Keratinocyte (primary cell): Measurements from ENCODE around the gene GPR137B. TPM values are rescaled to one million over a fixed set of nuclear protein-coding genes. Genes with fewer than 3 reads are reported as not detected.
"Not testable (repeated sequence)": the region's sequence is repeated elsewhere in the genome, so short reads cannot be mapped to it uniquely, and the experiment has no call there.

ENCODE experiments used
- DNase-seq: peaks from one replicate; pipeline ENCODE4 v3.0.0-alpha.2; 2011; ENCODE audit warnings: low read depth, missing footprints, low spot score
- FAIRE-seq: peaks from 2 replicates; lab custom pipeline; 2011; peaks lifted over from hg19 to GRCh38; lab: Jason Lieb, UNC
- H2AFZ ChIP-seq: 2 replicates; pipeline ENCODE4 v1.6.0; 2012; ENCODE audit warnings: low read length, control low read depth, inconsistent platforms; ENCODE audit not compliant: control insufficient read depth
- H3K27ac ChIP-seq: 2 replicates; pipeline ENCODE4 v1.5.1; 2011; ENCODE audit warnings: low read length; ENCODE audit not compliant: control insufficient read depth, insufficient read depth
- H3K27me3 ChIP-seq: 3 replicates; pipeline ENCODE4 v1.6.0; 2011; ENCODE audit warnings: low read length; ENCODE audit not compliant: control insufficient read depth, insufficient read depth; ENCODE audit errors: extremely low read depth
- H3K36me3 ChIP-seq, 2 experiments: 2 replicates in 1 of 2; 3 replicates in 1 of 2; pipeline ENCODE4 v1.5.1; 2011; ENCODE audit warnings: low read length in 2 of 2, mild to moderate bottlenecking in 1 of 2; ENCODE audit not compliant: control insufficient read depth in 2 of 2, insufficient read depth in 2 of 2; ENCODE audit errors: extremely low read depth in 1 of 2
- H3K4me1 ChIP-seq: 3 replicates; pipeline ENCODE4 v1.5.1; 2011; ENCODE audit warnings: low read length; ENCODE audit not compliant: control insufficient read depth, insufficient read depth; ENCODE audit errors: extremely low read depth
- H3K4me2 ChIP-seq: 3 replicates; pipeline ENCODE4 v1.6.0; 2011; ENCODE audit warnings: low read depth, low read length; ENCODE audit not compliant: control insufficient read depth, insufficient read depth; ENCODE audit errors: extremely low read depth
- H3K4me3 ChIP-seq, 3 experiments: fragments of 200-600 bp in 1 of 3; sonication (generic) in 1 of 3; 2 replicates in 2 of 3; 3 replicates in 1 of 3; pipeline ENCODE4 v1.5.1; 2011 to 2016; ENCODE audit warnings: low read length in 3 of 3, mild to moderate bottlenecking in 3 of 3, control low read depth in 2 of 3, inconsistent platforms in 1 of 3, low read depth in 1 of 3, mixed read lengths in 1 of 3, mixed run types in 1 of 3, moderate library complexity in 1 of 3; ENCODE audit not compliant: control insufficient read depth in 2 of 3, insufficient read depth in 2 of 3; ENCODE audit errors: extremely low read depth in 1 of 3
- H3K79me2 ChIP-seq: 2 replicates; pipeline ENCODE4 v1.6.0; 2012; ENCODE audit warnings: low read length; ENCODE audit not compliant: control insufficient read depth, insufficient read depth
- H3K9ac ChIP-seq: 3 replicates; pipeline ENCODE4 v1.6.0; 2011; ENCODE audit warnings: low read length; ENCODE audit not compliant: control insufficient read depth, insufficient read depth; ENCODE audit errors: extremely low read depth
- H3K9me1 ChIP-seq: 3 replicates; pipeline ENCODE4 v1.6.0; 2011; ENCODE audit warnings: low read length; ENCODE audit not compliant: control insufficient read depth, insufficient read depth; ENCODE audit errors: extremely low read depth
- H3K9me3 ChIP-seq: 2 replicates; pipeline ENCODE4 v1.5.1; 2012; ENCODE audit warnings: low read depth, low read length; ENCODE audit not compliant: control insufficient read depth
- H4K20me1 ChIP-seq: 3 replicates; pipeline ENCODE4 v1.6.0; 2011; ENCODE audit warnings: low read length; ENCODE audit not compliant: control insufficient read depth, insufficient read depth; ENCODE audit errors: extremely low read depth
- CTCF ChIP-seq, 3 experiments: IDR thresholded peaks in 1 of 3; conservative IDR thresholded peaks in 1 of 3; optimal IDR thresholded peaks in 1 of 3; 2 replicates in 2 of 3; 3 replicates in 1 of 3; pipeline versions ENCODE3 to v1.5.1; 2011; ENCODE audit warnings: low read length in 3 of 3, mild to moderate bottlenecking in 3 of 3, moderate library complexity in 2 of 3, control low read depth in 1 of 3, inconsistent platforms in 1 of 3; ENCODE audit not compliant: insufficient read depth in 2 of 3; ENCODE audit errors: extremely low read depth in 1 of 3
- EZH2 ChIP-seq: IDR thresholded peaks from one replicate; pipeline ENCODE4 v1.6.1; 2012; ENCODE audit warnings: inconsistent platforms, mild to moderate bottlenecking, low read length, moderate library complexity
- dilution Hi-C: fragments of 300-500 bp; cut with MboI; formaldehyde crosslinking; loops from one replicate; pipeline ENCODE4 v1.7.0; 2020; ENCODE audit warnings: low sequenced_read_pairs; ENCODE audit not compliant: extremely low pct_ligation_motif_present
- polyA plus RNA-seq, 5 experiments: library from polyadenylated mRNA; depleted of rRNA in 3 of 5; stranded (reverse) in 3 of 5; stranded (forward) in 1 of 5; unstranded in 1 of 5; fragments of >200 nt; gene quantifications; 1 replicate in 1 of 5; 2 replicates in 3 of 5; 3 replicates in 1 of 5; pipeline versions ENCODE4 v1.2.1 to v1.2.3, GENCODE V29; 2011 to 2012; ENCODE audit warnings: missing spikeins in 2 of 5, low read depth in 1 of 5, low replicate concordance in 1 of 5

GPR137B gene
- polyA plus RNA-seq, 1 donor (not counting 4 experiments of a cell fraction or from before 2014, with no cell fraction given), result 7.1 TPM

GRCh38 chr1:236158072-236158471 is 15.7 kb downstream of the GPR137B start:
- H3K27ac ChIP-seq, dilution Hi-C loops, H3K9me3 ChIP-seq, H2AFZ ChIP-seq, H3K27me3 ChIP-seq, H3K4me2 ChIP-seq, H3K36me3 ChIP-seq, H3K9me1 ChIP-seq, FAIRE-seq, DNase-seq, H4K20me1 ChIP-seq, H3K4me3 ChIP-seq, H3K9ac ChIP-seq, H3K4me1 ChIP-seq, H3K79me2 ChIP-seq: not testable (repeated sequence)
- peak in 1 of 3 experiments; percentile 17 for TF ChIP-seq CTCF (optimal IDR thresholded peaks at IDR 0.05 in 1 of 3, IDR thresholded peaks at IDR 0.05 in 1 of 3, conservative IDR thresholded peaks at IDR 0.05 in 1 of 3; ENCODE audit: extremely low read depth in 1 of 3, insufficient read depth in 2 of 3, low read length in 3 of 3)

GRCh38 chr1:236158719-236159118 is 16.4 kb downstream of the GPR137B start:
- no peaks in the 10 kb centered on the region for H4K20me1 ChIP-seq
- no peak overlapping the region for H3K27ac ChIP-seq
- H3K79me2 ChIP-seq, result no peaks in the 10 kb centered on the region
- dilution Hi-C loops, result no loop called here
- TF ChIP-seq CTCF (optimal IDR thresholded peaks at IDR 0.05 in 1 of 3, IDR thresholded peaks at IDR 0.05 in 1 of 3, conservative IDR thresholded peaks at IDR 0.05 in 1 of 3; ENCODE audit: extremely low read depth in 1 of 3, insufficient read depth in 2 of 3, low read length in 3 of 3), result no peak
- TF ChIP-seq EZH2, result no peak
- no peaks in the 10 kb centered on the region for H3K36me3 ChIP-seq
- no peak overlapping the region for H3K4me2 ChIP-seq
- no peak overlapping the region for H2AFZ ChIP-seq
- H3K4me3 ChIP-seq, result no peak overlapping the region
- no peak for DNase-seq
- H3K9me3 ChIP-seq, result peaks cover 6% of the 10 kb centered on the region
- no peak for FAIRE-seq
- H3K27me3 ChIP-seq, result no peaks in the 10 kb centered on the region
- H3K4me1 ChIP-seq, result no peaks in the 10 kb centered on the region
- no peak overlapping the region for H3K9ac ChIP-seq
- no peaks in the 10 kb centered on the region for H3K9me1 ChIP-seq
